D341Med (cell line): ENCODE data around the gene IPMK.
A peak's percentile ranks its signal among the peaks of the same experiment; 100 is the strongest.
"Not testable (repeated sequence)": the region's sequence is repeated elsewhere in the genome, so short reads cannot be mapped to it uniquely, and the experiment has no call there.

Experiments used
- DNase-seq: peaks from one replicate; pipeline ENCODE4 v3.0.0; 2012; ENCODE audit warnings: low spot score

IPMK gene

GRCh38 chr10:58266826-58267712, 625 bp downstream of the IPMK start:
- peak; percentile 64 for DNase-seq

- no peak for DNase-seq
These were observed 1.5 kb downstream of the IPMK start for GRCh38 chr10:58266003-58266825.

- DNase-seq = no peak
These were observed 2.4 kb downstream of the IPMK start for GRCh38 chr10:58265249-58265648.

GRCh38 chr10:58264780-58265179, 2.9 kb downstream of the IPMK start:
- DNase-seq = no peak

GRCh38 chr10:58262766-58263165, 4.9 kb downstream of the IPMK start:
- DNase-seq = no peak

- no peak for DNase-seq
These were observed 7.4 kb downstream of the IPMK start for GRCh38 chr10:58260334-58260733.

- no peak for DNase-seq
These were observed 8.6 kb downstream of the IPMK start for GRCh38 chr10:58258977-58259692.

GRCh38 chr10:58256013-58256780, 11.5 kb downstream of the IPMK start:
- not testable (repeated sequence) for DNase-seq

GRCh38 chr10:58254644-58255043, 13.1 kb downstream of the IPMK start:
- DNase-seq = no peak

- DNase-seq = no peak
These were observed 14.5 kb downstream of the IPMK start for GRCh38 chr10:58253184-58253583.

GRCh38 chr10:58244666-58245065, 23.0 kb downstream of the IPMK start:
- not testable (repeated sequence) for DNase-seq

- DNase-seq = not testable (repeated sequence)
These were observed 23.5 kb downstream of the IPMK start for GRCh38 chr10:58244242-58244641.

GRCh38 chr10:58243801-58244200, 23.9 kb downstream of the IPMK start:
- DNase-seq = not testable (repeated sequence)

- DNase-seq = no peak
These were observed 24.4 kb downstream of the IPMK start for GRCh38 chr10:58243269-58243668.

GRCh38 chr10:58241346-58241745, 26.3 kb downstream of the IPMK start:
- no peak for DNase-seq

GRCh38 chr10:58240531-58240930, 27.2 kb downstream of the IPMK start:
- DNase-seq = no peak

- peak; percentile 69 for DNase-seq
These were observed 28.0 kb downstream of the IPMK start for GRCh38 chr10:58239561-58240169.

GRCh38 chr10:58237014-58237834, 30.5 kb downstream of the IPMK start:
- DNase-seq = no peak

- DNase-seq = not testable (repeated sequence)
These were observed 37.8 kb downstream of the IPMK start for GRCh38 chr10:58229856-58230255.

GRCh38 chr10:58225654-58226053, 42.0 kb downstream of the IPMK start:
- no peak for DNase-seq
